ENCODE measurements around the gene PF4V1.

- TF ChIP-seq CTCF (IDR thresholded peaks at IDR 0.05; ENCODE audit: low read length): no peak
- no peak for TF ChIP-seq EZH2 (IDR thresholded peaks at IDR 0.05; ENCODE audit: borderline replicate concordance, low read length)
Observed at GRCh38 chr4:73839071-73839470, 14.0 kb upstream of the PF4V1 start.
